GM18505 (cell line): ENCODE data around the gene NTN5.
"Not testable (repeated sequence)": the region's sequence is repeated elsewhere in the genome, so short reads cannot be mapped to it uniquely, and the experiment has no call there.

ENCODE experiments used
- ATAC-seq: cut with Tn5 transposase; IDR thresholded peaks from one replicate; pipeline ENCODE4 v1.9.1; 2021; ENCODE audit not compliant: unreplicated experiment
- POLR2A ChIP-seq: IDR thresholded peaks from 4 replicates; pipeline ENCODE4 v1.6.1; 2011; ENCODE audit warnings: borderline replicate concordance; ENCODE audit not compliant: insufficient read depth, insufficient read length; ENCODE audit errors: extremely low read depth

The NTN5 gene

DNA sequence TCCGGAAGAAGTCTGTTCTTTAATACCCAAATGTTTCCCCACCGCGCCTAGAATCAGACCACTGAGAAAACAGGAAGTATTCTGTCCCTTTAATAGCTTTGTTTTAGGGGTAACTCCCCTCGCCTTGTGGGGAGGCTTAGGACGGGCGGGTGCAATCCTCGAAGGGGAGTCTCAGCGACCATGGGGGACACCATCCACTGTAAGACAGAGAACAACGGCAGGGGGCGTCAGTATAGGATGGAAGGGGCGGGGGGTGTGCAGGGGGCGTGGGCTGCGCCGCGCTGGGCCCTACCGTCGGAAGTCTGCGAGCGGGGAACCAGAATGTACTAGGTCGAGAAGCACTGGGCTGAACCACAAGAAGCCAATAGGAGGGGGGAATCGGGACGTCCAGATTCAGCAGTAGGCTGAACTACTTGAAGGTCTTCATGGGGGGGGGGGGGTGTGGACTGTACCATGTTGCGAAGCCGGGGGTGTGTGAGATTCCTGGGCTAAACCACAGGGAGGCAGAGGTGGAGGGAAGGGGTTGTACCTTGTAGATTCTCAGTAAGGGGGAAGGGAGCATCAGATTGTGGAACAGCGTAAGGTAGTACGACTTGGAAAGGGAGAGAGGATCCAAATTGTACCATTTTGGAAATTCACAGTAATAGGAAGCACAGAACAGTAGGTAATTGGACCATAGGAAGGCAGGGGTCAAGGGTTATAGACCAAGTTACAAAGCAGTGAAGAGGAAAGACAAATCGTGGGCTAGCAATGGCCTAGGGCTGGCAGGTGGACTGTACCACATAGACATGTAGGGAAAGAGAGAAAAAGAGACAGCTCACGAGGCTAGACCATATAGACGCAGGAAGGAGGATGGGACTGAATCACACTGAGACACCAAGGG is 34.6 kb downstream of the NTN5 start:
- peak; percentile 18 for ATAC-seq
- peak; percentile 42 for TF ChIP-seq POLR2A

DNA sequence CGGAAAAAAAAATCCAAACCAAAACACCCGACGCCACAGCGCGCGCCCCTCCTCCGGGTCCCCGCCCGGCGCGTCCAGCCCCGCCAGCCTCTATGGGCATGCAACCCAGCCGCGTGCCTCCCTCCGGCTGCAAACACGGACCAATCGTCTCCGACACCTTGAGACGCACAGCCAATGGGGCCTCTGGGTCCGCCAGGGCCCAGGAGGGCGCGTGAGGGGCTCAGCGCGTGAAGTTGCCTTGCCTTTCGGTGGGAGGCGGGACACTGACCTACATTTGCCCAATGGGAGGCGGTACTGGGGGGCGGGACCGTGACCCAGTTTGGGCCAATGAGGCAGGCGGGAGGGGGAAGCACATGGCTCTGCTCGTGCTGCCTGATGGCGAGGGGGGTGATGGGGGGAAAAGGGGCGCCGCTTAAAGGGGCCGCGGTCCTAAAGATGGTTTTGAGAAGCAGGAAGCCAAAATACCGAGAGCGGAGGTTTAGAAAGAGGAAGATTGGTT is 35.3 kb downstream of the NTN5 start:
- ATAC-seq, result peak; percentile 60

DNA sequence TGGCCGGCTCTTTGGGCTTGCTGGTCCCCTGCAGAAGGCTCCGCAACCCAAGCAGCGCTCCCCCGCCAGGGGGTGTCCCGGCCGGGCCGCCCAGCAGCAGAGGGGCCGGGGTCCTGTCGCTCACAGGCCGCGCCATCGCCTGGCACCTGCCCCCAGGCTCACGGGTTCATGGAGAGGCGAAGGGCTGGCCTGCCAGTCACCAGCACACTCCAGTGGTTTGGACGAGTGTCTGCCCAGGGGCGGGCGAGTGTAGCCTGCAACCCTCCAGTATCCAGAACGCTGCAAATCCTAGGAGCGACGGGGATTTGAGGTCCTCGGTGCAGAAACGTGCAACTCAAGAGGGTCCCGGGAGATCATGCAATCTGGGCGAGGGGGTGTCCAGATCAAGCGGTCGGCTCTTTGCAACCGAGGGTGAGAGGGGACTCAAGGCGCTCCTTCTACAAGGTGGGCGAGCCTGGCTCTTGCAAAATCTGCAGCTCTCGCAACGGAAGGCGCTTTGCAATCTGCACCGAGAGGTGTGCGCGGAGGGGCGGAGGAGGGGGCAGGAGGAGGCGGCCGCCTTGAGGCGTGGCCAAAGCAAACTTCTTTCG is 35.9 kb downstream of the NTN5 start, which contains the start of gene DBP:
Gene DBP, minus strand, starts transcription at position 521 of the 590 bp plus-strand sequence. Its CDS starts 385 bp downstream, at position 136.
- peak; percentile 44 for TF ChIP-seq POLR2A
- ATAC-seq, result peak; percentile 0

More for the DNA sequence above, 35.3 kb downstream of the NTN5 start:
- TF ChIP-seq POLR2A, result no peak

DNA sequence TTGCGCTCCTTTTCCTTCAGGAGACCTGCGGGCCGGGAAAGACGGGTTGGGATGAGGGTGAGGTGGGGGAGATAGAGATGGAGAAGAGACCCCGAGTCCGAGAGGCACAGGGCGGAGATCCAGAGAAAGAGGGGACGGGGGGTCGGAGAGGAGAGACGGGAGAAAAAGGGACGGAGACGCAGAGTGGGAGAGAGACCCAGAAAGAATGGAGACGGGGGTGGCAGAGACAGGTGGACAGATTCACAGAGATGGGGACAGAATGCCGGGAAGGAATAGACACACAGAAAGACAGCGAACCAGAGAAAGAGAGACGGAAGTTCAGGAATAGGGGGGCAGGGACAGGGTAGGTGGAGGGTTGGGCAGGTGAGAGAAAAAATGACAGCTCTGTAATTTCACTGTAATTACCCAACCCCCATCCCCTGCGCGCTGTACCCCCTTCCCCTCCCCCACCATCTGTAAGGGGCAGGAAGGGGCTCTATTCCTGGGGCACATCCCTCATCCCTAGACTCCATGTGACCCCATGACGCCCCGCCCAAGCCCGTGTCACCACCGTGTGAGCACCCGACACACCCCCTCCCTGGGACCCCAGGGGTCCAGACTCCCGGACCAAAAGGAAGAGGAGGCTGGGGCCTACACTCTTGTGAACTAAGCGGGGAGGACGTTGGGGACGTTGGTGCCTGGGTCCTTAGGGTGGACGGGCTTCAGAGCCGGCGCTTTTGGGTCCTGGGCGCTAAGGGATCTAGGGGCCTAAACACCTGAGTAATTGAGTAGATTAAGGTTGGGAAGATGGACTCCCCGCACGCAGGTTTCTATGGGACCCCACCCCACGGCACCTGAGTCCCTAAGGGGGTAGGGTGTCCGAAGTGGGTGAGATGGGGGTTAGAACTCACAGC is 36.6 kb downstream of the NTN5 start:
- ATAC-seq, result no peak
- TF ChIP-seq POLR2A, result no peak

- ATAC-seq, result no peak
- TF ChIP-seq POLR2A, result no peak
These were observed 37.4 kb downstream of the NTN5 start for GRCh38 chr19:48635263-48635965.

GRCh38 chr19:48634424-48635262 is 38.2 kb downstream of the NTN5 start:
- TF ChIP-seq POLR2A, result peak; percentile 70
- peak; percentile 18 for ATAC-seq

GRCh38 chr19:48634036-48634342 is 38.8 kb downstream of the NTN5 start:
- TF ChIP-seq POLR2A, result no peak
- ATAC-seq, result no peak

GRCh38 chr19:48633148-48634035 is 39.4 kb downstream of the NTN5 start:
- no peak for ATAC-seq
- no peak for TF ChIP-seq POLR2A

- TF ChIP-seq POLR2A, result no peak
- ATAC-seq, result no peak
These were observed 40.1 kb downstream of the NTN5 start for GRCh38 chr19:48632692-48633147.

GRCh38 chr19:48632286-48632685 is 40.5 kb downstream of the NTN5 start:
- ATAC-seq, result not testable (repeated sequence)

DNA sequence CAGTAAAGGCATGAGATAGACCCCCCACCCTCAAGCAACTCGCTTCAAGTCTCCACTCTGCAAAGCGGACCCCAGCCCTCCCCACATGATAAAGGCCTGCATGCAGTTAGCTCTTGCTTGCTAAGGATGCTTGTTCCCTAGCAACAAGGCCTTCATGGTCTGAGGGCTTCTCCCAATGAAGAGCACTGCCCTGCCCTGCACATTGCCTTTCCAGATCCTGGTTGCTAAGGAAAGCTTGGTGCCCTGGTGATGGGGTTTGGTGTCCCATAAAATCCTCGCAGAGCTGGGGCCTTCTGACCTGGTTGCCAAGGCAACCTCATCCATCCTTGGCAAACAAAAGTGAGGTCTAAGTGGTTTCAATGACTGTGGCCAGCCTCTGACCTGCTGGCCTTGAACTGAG is 41.6 kb downstream of the NTN5 start:
- ATAC-seq, result no peak
- no peak for TF ChIP-seq POLR2A
